Measurements from ENCODE around the gene ZFAND3.

GRCh38 chr6:38177882-38178583 is 358.5 kb downstream of the ZFAND3 start:
- TF ChIP-seq GATA3 (IDR thresholded peaks at IDR 0.05; ENCODE audit: low read depth, low read length) (no peak), GATA2 (IDR thresholded peaks at IDR 0.05; ENCODE audit: low read depth, low read length) (no peak)
